CD4-positive, alpha-beta memory T cell (primary cell): ENCODE measurements around the gene CERS5. TPM values are rescaled to one million over a fixed set of nuclear protein-coding genes. Genes with fewer than 3 reads are reported as not detected.

Experiments used
- CTCF ChIA-PET: fragments of 350-600 bp; sonication (Branson Sonifier 250); formaldehyde crosslinking; loops from one replicate; lab custom pipeline; 2021; ENCODE audit warnings: inconsistent platforms; ENCODE audit not compliant: partially characterized antibody; lab: Charles Lee
- POLR2A ChIA-PET: fragments of 350-600 bp; sonication (Branson Sonifier 250); formaldehyde crosslinking; loops from one replicate; lab custom pipeline; 2021; ENCODE audit not compliant: partially characterized antibody; lab: Charles Lee
- DNase-seq, 5 donors: peaks; one replicate each; pipeline versions ENCODE4 v3.0.0 to v3.0.0-alpha.2; 2020 to 2022; ENCODE audit warnings: mixed read lengths in 1 of 5
- H3K27ac ChIP-seq: one replicate; pipeline ENCODE4 v1.7.0; 2013; ENCODE audit warnings: low read depth, low read length
- H3K27me3 ChIP-seq: 2 replicates; pipeline ENCODE4 v1.7.0; 2013; ENCODE audit warnings: mild to moderate bottlenecking, low read length, moderate library complexity; ENCODE audit not compliant: insufficient read depth
- H3K36me3 ChIP-seq: 2 replicates; pipeline ENCODE4 v1.7.0; 2013; ENCODE audit warnings: mild to moderate bottlenecking, low read length, moderate library complexity; ENCODE audit not compliant: insufficient read depth
- H3K4me1 ChIP-seq: 2 replicates; pipeline ENCODE4 v1.7.0; 2013; ENCODE audit warnings: mild to moderate bottlenecking, low read length, moderate library complexity; ENCODE audit not compliant: insufficient read depth
- H3K4me3 ChIP-seq, 2 donors: one replicate each; pipeline ENCODE4 v1.7.0; 2013; ENCODE audit warnings: low read length in 2 of 2, mild to moderate bottlenecking in 1 of 2
- H3K9me3 ChIP-seq, 2 donors: one replicate each; pipeline ENCODE4 v1.7.0; 2013; ENCODE audit warnings: low read length in 2 of 2, control low read depth in 1 of 2; ENCODE audit not compliant: control insufficient read depth in 1 of 2
- H3K27ac Mint-ChIP-seq, 7 donors: one replicate each; pipeline ENCODE4 v1.8.0; 2020 to 2021; ENCODE audit warnings: mixed read lengths in 7 of 7, mild to moderate bottlenecking in 6 of 7, inconsistent platforms in 3 of 7, moderate library complexity in 3 of 7
- H3K27me3 Mint-ChIP-seq, 2 donors: one replicate each; pipeline ENCODE4 v1.8.0; 2020 to 2021; ENCODE audit warnings: mixed read lengths in 2 of 2
- H3K36me3 Mint-ChIP-seq, 2 donors: one replicate each; pipeline ENCODE4 v1.8.0; 2020 to 2021; ENCODE audit warnings: mixed read lengths in 2 of 2, inconsistent platforms in 1 of 2, mild to moderate bottlenecking in 1 of 2
- H3K4me1 Mint-ChIP-seq, 4 donors: one replicate each; pipeline ENCODE4 v1.8.0; 2020 to 2021; ENCODE audit warnings: mixed read lengths in 4 of 4, mild to moderate bottlenecking in 1 of 4
- H3K4me3 Mint-ChIP-seq, 8 donors: one replicate each; pipeline ENCODE4 v1.8.0; 2020 to 2021; ENCODE audit warnings: mixed read lengths in 8 of 8, mild to moderate bottlenecking in 7 of 8, moderate library complexity in 6 of 8, inconsistent platforms in 3 of 8
- H3K9me3 Mint-ChIP-seq, 8 donors: one replicate each; pipeline ENCODE4 v1.8.0; 2020 to 2021; ENCODE audit warnings: mixed read lengths in 8 of 8, mild to moderate bottlenecking in 5 of 8, inconsistent platforms in 3 of 8, moderate library complexity in 1 of 8
- intact Hi-C: fragments of 100-400 bp; cut with micrococcal nuclease; formaldehyde crosslinking; loops from one replicate; pipeline ENCODE4 v1.15.1; 2023
- polyA plus RNA-seq, 2 donors: library from polyadenylated mRNA; unstranded; fragments of 300-500 nt; fragmentation: Illumina TruSeq; gene quantifications; one replicate each; pipeline ENCODE4 v1.2.3, GENCODE V29; 2021
- total RNA-seq, 2 experiments: library from RNA; stranded (reverse); gene quantifications; one replicate each; pipeline ENCODE4 v1.2.3, GENCODE V29; 2021

The CERS5 gene
- total and polyA plus RNA-seq, 4 experiments from 2014 or later, result 42.1 to 62.7 (median 46.6) TPM

- H3K4me1 ChIP-seq, result peaks cover 3% of the 10 kb centered on the region
- no peaks in the 10 kb centered on the region for H3K9me3 Mint-ChIP-seq
- no peaks in the 10 kb centered on the region for H3K9me3 ChIP-seq
- peaks cover 40% of the 10 kb centered on the region for H3K36me3 ChIP-seq
- H3K4me1 Mint-ChIP-seq, result peaks cover 20 to 36% (median 25%) of the 10 kb centered on the region in 4 donors
- intact Hi-C loops, result no loop called here
- H3K27me3 ChIP-seq, result no peaks in the 10 kb centered on the region
- H3K4me3 Mint-ChIP-seq, result no peak overlapping the region
- H3K27ac ChIP-seq, result no peak overlapping the region
- no peak for DNase-seq
- peak overlapping the region in 3 of 7 donors; percentile 43 to 84 (median 45) for H3K27ac Mint-ChIP-seq
- H3K27me3 Mint-ChIP-seq, result no peaks in the 10 kb centered on the region
- H3K36me3 Mint-ChIP-seq, result peaks cover 47 to 71% of the 10 kb centered on the region in 2 donors
- POLR2A ChIA-PET, result interaction anchor here (4.7 kb wide), 1 partner anchor 16 kb away, joined by 28 read pairs; the partner anchor contains the start of gene COX14
- H3K4me3 ChIP-seq, result no peak overlapping the region
- CTCF ChIA-PET, result interaction anchor here (1.1 to 6.4 kb wide), 4 partner anchors 16 to 160 kb away, joined by 3 to 58 read pairs (median 6); partner anchors contain the start of gene COX14
These were observed 39.6 kb downstream of the CERS5 start for GRCh38 chr12:50127546-50127945.

- POLR2A ChIA-PET, result interaction anchor here (5.0 kb wide), 1 partner anchor 11 kb away, joined by 35 read pairs; the partner anchor contains the start of gene COX14
- peaks cover 10% of the 10 kb centered on the region for H3K4me1 ChIP-seq
- no peak overlapping the region for H3K4me3 Mint-ChIP-seq
- no peaks in the 10 kb centered on the region for H3K9me3 Mint-ChIP-seq
- no peaks in the 10 kb centered on the region for H3K27me3 ChIP-seq
- no peaks in the 10 kb centered on the region for H3K27me3 Mint-ChIP-seq
- peaks cover 35 to 75% of the 10 kb centered on the region in 2 donors for H3K36me3 Mint-ChIP-seq
- H3K4me1 Mint-ChIP-seq, result peaks cover 29 to 48% (median 37%) of the 10 kb centered on the region in 4 donors
- peaks cover 58% of the 10 kb centered on the region for H3K36me3 ChIP-seq
- H3K27ac ChIP-seq, result no peak overlapping the region
- no peak for DNase-seq
- H3K9me3 ChIP-seq, result no peaks in the 10 kb centered on the region
- intact Hi-C loops, result no loop called here
- H3K4me3 ChIP-seq, result no peak overlapping the region
- CTCF ChIA-PET, result interaction anchor here (0.7 to 3.6 kb wide), 2 partner anchors 12 to 36 kb away, joined by 3 to 24 read pairs; partner anchors contain the start of gene COX14
- H3K27ac Mint-ChIP-seq, result peak overlapping the region in 1 of 7 donors; percentile 29
These were observed 44.0 kb downstream of the CERS5 start for GRCh38 chr12:50123203-50123602.

- H3K4me3 Mint-ChIP-seq, result no peak overlapping the region
- POLR2A ChIA-PET, result interaction anchor here (5.0 kb wide), 1 partner anchor 10 kb away, joined by 35 read pairs; the partner anchor contains the start of gene COX14
- Histone ChIP-seq H3K4me1 (peaks cover 16% of the 10 kb centered on the region), H3K27ac (no peak overlapping the region), H3K36me3 (peaks cover 53% of the 10 kb centered on the region), H3K27me3 (no peaks in the 10 kb centered on the region), H3K4me3 (no peak overlapping the region), H3K9me3 (no peaks in the 10 kb centered on the region)
- no peak for DNase-seq
- CTCF ChIA-PET, result interaction anchor here (3.6 kb wide), 1 partner anchor 10 kb away, joined by 24 read pairs; the partner anchor contains the start of gene COX14
- H3K36me3 Mint-ChIP-seq, result peaks cover 32 to 68% of the 10 kb centered on the region in 2 donors
- peak overlapping the region in 3 of 7 donors; percentile 9 to 39 (median 25) for H3K27ac Mint-ChIP-seq
- peaks cover 26 to 51% (median 38%) of the 10 kb centered on the region in 4 donors for H3K4me1 Mint-ChIP-seq
- no peaks in the 10 kb centered on the region for H3K9me3 Mint-ChIP-seq
- H3K27me3 Mint-ChIP-seq, result no peaks in the 10 kb centered on the region
- intact Hi-C loops, result no loop called here
These were observed 45.5 kb downstream of the CERS5 start for GRCh38 chr12:50121641-50122040.

GRCh38 chr12:50120953-50121352 lies 46.2 kb downstream of the CERS5 start:
- Mint-ChIP-seq H3K9me3 (no peaks in the 10 kb centered on the region), H3K27ac (peak overlapping the region in 2 of 7 donors; percentile 27 to 88), H3K4me1 (peaks cover 31 to 57% (median 44%) of the 10 kb centered on the region in 4 donors), H3K4me3 (no peak overlapping the region), H3K27me3 (no peaks in the 10 kb centered on the region), H3K36me3 (peaks cover 37 to 73% of the 10 kb centered on the region in 2 donors)
- Histone ChIP-seq H3K36me3 (peaks cover 58% of the 10 kb centered on the region), H3K27me3 (no peaks in the 10 kb centered on the region), H3K4me1 (peaks cover 23% of the 10 kb centered on the region), H3K27ac (no peak overlapping the region), H3K9me3 (no peaks in the 10 kb centered on the region), H3K4me3 (no peak overlapping the region)
- intact Hi-C loops, result no loop called here
- ChIA-PET CTCF (interaction anchor here (1.0 to 3.6 kb wide), 2 partner anchors 9 to 55 kb away, joined by 3 to 24 read pairs; partner anchors contain the start of gene COX14), POLR2A (interaction anchor here (5.0 kb wide), 1 partner anchor 9 kb away, joined by 35 read pairs; the partner anchor contains the start of gene COX14)
- DNase-seq, result no peak

GRCh38 chr12:50120521-50120920 lies 46.6 kb downstream of the CERS5 start:
- ChIA-PET POLR2A (interaction anchor here (5.0 kb wide), 1 partner anchor 9 kb away, joined by 35 read pairs; the partner anchor contains the start of gene COX14), CTCF (interaction anchor here (1.0 to 3.6 kb wide), 2 partner anchors 9 to 55 kb away, joined by 3 to 24 read pairs; partner anchors contain the start of gene COX14)
- Histone ChIP-seq H3K4me3 (no peak overlapping the region), H3K9me3 (no peaks in the 10 kb centered on the region), H3K36me3 (peaks cover 62% of the 10 kb centered on the region), H3K27ac (no peak overlapping the region), H3K4me1 (peaks cover 28% of the 10 kb centered on the region), H3K27me3 (no peaks in the 10 kb centered on the region)
- H3K27me3 Mint-ChIP-seq, result no peaks in the 10 kb centered on the region
- peaks cover 37 to 73% of the 10 kb centered on the region in 2 donors for H3K36me3 Mint-ChIP-seq
- DNase-seq, result no peak
- peak overlapping the region in 1 of 7 donors; percentile 88 for H3K27ac Mint-ChIP-seq
- no peaks in the 10 kb centered on the region for H3K9me3 Mint-ChIP-seq
- peaks cover 32 to 57% (median 44%) of the 10 kb centered on the region in 4 donors for H3K4me1 Mint-ChIP-seq
- intact Hi-C loops, result no loop called here
- H3K4me3 Mint-ChIP-seq, result no peak overlapping the region

GRCh38 chr12:50119387-50119786 lies 47.8 kb downstream of the CERS5 start:
- Mint-ChIP-seq H3K36me3 (peaks cover 34 to 69% of the 10 kb centered on the region in 2 donors), H3K27ac (no peak overlapping the region), H3K27me3 (no peaks in the 10 kb centered on the region), H3K9me3 (no peaks in the 10 kb centered on the region), H3K4me1 (peaks cover 30 to 60% (median 42%) of the 10 kb centered on the region in 4 donors), H3K4me3 (no peak overlapping the region)
- intact Hi-C loops, result loop anchor here (10.0 kb wide), 1 partner anchor 1115 kb away; the partner anchor contains the start of gene DAZAP2
- ChIA-PET POLR2A (interaction anchor here (1.0 kb wide), 1 partner anchor 10 kb away, joined by 3 read pairs; no protein-coding TSS in a partner anchor), CTCF (interaction anchor here (1.4 kb wide), 1 partner anchor 31 kb away, joined by 3 read pairs; no protein-coding TSS in a partner anchor)
- Histone ChIP-seq H3K4me1 (peaks cover 33% of the 10 kb centered on the region), H3K36me3 (peaks cover 62% of the 10 kb centered on the region), H3K9me3 (no peaks in the 10 kb centered on the region), H3K27me3 (no peaks in the 10 kb centered on the region), H3K27ac (no peak overlapping the region), H3K4me3 (no peak overlapping the region)
- no peak for DNase-seq
